Omental fat pad (tissue), 4 donors: ENCODE measurements around the gene CCDC170. TPM values are rescaled to one million over a fixed set of nuclear protein-coding genes. Genes with fewer than 3 reads are reported as not detected.
"Not testable (repeated sequence)": the region's sequence is repeated elsewhere in the genome, so short reads cannot be mapped to it uniquely, and the experiment has no call there.

Source experiments
- ATAC-seq: fragments of 150-250 bp; one replicate; pipeline ENCODE4 v1.9.1; 2016; ENCODE audit warnings: mild to moderate bottlenecking, moderate library complexity; ENCODE audit not compliant: low FRiP score
- DNase-seq: peaks from one replicate; pipeline ENCODE4 v3.0.0-alpha.2; 2019; ENCODE audit warnings: low spot score
- total RNA-seq, 4 donors: library from RNA; depleted of rRNA; stranded (reverse); fragments of >200 nt; gene quantifications; one replicate each; pipeline ENCODE4 v1.1.0, GENCODE V29; 2016
- TF ChIP-seq, protein P1 (sequence below), 3 donors: fragments of 450-650 bp; IDR thresholded peaks; one replicate each; pipeline ENCODE4 v1.5.1; 2016 to 2017; ENCODE audit warnings: antibody characterized with exemption in 3 of 3, mild to moderate bottlenecking in 3 of 3, moderate library complexity in 2 of 3

Gene CCDC170
- total RNA-seq, 4 donors from 2014 or later = 1.3 to 4.1 (median 2.5) TPM

DNA sequence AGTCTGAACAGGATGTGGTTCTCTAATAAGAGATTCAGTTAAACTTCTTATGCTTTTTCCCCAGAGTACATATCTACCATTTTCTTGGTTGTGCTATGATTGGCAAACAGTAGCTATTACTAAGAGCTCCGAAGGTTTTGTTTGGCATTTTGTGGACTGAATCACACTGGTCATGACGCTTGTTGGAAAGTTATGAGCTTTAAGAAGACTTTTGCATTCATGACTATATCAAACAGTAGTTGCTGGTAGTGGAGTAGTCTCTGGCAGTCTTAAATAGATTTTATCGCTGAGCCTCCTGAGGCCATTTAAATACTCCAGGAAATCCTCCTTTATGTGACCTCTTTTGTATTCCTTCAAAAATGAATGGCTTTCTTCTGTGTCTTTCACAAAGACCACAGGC is 40.8 kb downstream of the CCDC170 start:
- ATAC-seq = no peak
- DNase-seq = no peak

GRCh38 chr6:151535476-151536187 is 41.8 kb downstream of the CCDC170 start:
- TF ChIP-seq, protein P1, sequence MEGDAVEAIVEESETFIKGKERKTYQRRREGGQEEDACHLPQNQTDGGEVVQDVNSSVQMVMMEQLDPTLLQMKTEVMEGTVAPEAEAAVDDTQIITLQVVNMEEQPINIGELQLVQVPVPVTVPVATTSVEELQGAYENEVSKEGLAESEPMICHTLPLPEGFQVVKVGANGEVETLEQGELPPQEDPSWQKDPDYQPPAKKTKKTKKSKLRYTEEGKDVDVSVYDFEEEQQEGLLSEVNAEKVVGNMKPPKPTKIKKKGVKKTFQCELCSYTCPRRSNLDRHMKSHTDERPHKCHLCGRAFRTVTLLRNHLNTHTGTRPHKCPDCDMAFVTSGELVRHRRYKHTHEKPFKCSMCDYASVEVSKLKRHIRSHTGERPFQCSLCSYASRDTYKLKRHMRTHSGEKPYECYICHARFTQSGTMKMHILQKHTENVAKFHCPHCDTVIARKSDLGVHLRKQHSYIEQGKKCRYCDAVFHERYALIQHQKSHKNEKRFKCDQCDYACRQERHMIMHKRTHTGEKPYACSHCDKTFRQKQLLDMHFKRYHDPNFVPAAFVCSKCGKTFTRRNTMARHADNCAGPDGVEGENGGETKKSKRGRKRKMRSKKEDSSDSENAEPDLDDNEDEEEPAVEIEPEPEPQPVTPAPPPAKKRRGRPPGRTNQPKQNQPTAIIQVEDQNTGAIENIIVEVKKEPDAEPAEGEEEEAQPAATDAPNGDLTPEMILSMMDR (IDR thresholded peaks at IDR 0.05) = no peak
- DNase-seq (no peak), ATAC-seq (no peak)

More for the DNA sequence above, 40.8 kb downstream of the CCDC170 start:
- TF ChIP-seq, protein P1 (IDR thresholded peaks at IDR 0.05) = no peak

DNA sequence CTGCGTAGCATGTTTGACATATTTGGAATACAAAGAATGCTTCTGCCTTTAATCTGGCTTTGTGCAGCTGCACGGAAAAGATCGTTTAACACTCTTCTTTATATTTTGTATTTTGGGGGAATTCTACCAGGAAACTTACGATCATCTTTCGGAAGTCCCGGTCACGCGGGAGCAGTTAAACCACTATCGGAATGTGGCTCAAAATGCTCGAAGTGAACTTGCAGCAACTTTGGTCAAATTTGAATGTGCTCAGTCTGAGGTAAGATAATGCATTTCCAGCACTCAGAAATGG is 42.3 kb downstream of the CCDC170 start:
- no peak for DNase-seq
- TF ChIP-seq, protein P1 (IDR thresholded peaks at IDR 0.05) = no peak
- ATAC-seq = no peak

- ATAC-seq = no peak
- TF ChIP-seq, protein P1 (IDR thresholded peaks at IDR 0.05) = no peak
- DNase-seq = no peak
Observed at GRCh38 chr6:151537556-151537955, 43.7 kb downstream of the CCDC170 start.

DNA sequence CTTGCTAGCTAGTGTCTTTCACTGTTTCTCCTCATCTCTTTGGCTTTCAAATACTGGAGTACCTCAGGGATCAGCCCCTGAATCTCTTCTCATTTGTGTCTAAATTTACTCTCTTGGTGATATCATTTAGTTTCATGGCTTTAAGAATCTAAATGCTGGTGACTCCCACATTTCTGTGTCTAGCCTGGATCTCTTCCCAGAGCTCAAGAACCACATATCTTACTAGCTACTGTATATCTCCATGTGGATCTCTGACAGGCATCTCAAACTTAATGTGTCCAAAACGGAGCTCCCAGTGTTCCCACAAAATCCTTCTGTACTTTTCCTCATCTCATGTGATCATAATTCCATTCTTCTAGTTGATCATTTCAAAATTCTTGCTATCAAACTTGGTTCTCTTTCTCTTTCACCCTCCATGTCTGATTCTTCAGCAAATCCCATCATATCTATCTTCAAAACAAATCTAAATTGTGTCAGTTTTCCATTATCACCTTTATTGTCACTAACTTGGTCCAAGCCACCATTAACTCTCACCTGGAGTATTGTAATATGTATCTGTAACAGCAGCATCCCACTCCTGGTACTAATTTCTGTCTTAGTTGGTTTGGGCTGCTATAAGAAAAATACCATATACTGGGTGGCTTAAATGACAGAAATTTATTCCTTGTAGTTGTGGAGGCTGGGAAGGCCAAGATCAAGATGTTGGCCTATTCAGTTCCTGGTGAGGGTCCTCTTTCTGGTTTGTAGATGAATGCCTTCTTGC is 45.9 kb downstream of the CCDC170 start:
- no peak for DNase-seq
- TF ChIP-seq, protein P1 (IDR thresholded peaks at IDR 0.05) = no peak
- ATAC-seq = no peak

GRCh38 chr6:151544453-151544852 is 50.6 kb downstream of the CCDC170 start:
- ATAC-seq = no peak
- TF ChIP-seq, protein P1 (IDR thresholded peaks at IDR 0.05) = no peak
- DNase-seq = no peak

DNA sequence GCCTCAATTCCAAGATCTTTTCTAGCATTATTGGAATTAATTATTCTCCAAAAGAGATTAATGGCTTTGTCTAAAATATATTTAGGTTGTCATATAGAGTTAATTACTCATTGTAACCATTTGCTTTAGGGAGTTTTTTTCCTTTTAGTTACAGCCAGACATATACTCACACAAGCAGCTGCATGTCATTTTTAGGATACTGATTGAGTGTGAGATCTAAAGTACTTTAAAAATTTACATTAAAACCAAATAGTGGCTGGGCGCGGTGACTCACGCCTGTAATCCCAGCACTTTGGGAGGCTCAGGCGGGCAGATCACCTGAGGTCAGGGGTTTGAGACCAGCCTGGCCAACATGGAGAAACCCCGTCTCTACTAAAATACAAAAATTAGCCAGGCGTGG is 51.1 kb downstream of the CCDC170 start:
- not testable (repeated sequence) for ATAC-seq, DNase-seq
